Activated CD4-positive, alpha-beta T cell treated with anti-CD3 and anti-CD28 coated beads for 24 hours (primary cell): ENCODE measurements around the gene ATP11C.
"Not testable (repeated sequence)": the region's sequence is repeated elsewhere in the genome, so short reads cannot be mapped to it uniquely, and the experiment has no call there.

Experiments used
- DNase-seq, 2 donors: peaks; one replicate each; pipeline ENCODE4 v3.0.0-alpha.2; 2020; ENCODE audit warnings: low read depth in 2 of 2

The ATP11C gene

GRCh38 chrX:139924069-139924695 lies 8.7 kb downstream of the ATP11C start:
- DNase-seq, result no peak

- not testable (repeated sequence) for DNase-seq
Measured at GRCh38 chrX:139921142-139921541, 11.7 kb downstream of the ATP11C start.

GRCh38 chrX:139920316-139920715 lies 12.5 kb downstream of the ATP11C start:
- no peak for DNase-seq

GRCh38 chrX:139914421-139914820 lies 18.4 kb downstream of the ATP11C start:
- no peak for DNase-seq

GRCh38 chrX:139909712-139910111 lies 23.1 kb downstream of the ATP11C start:
- DNase-seq, result no peak

GRCh38 chrX:139907078-139907477 lies 25.8 kb downstream of the ATP11C start:
- no peak for DNase-seq

GRCh38 chrX:139905743-139906142 lies 27.1 kb downstream of the ATP11C start:
- DNase-seq, result no peak

- DNase-seq, result no peak
Measured at GRCh38 chrX:139905051-139905450, 27.8 kb downstream of the ATP11C start.

- DNase-seq, result no peak
Measured at GRCh38 chrX:139903210-139903609, 29.6 kb downstream of the ATP11C start.

- DNase-seq, result no peak
Measured at GRCh38 chrX:139902559-139902958, 30.3 kb downstream of the ATP11C start.

- DNase-seq, result no peak
Measured at GRCh38 chrX:139898334-139898733, 34.5 kb downstream of the ATP11C start.

GRCh38 chrX:139892512-139892911 lies 40.3 kb downstream of the ATP11C start:
- DNase-seq, result no peak

- DNase-seq, result no peak
Measured at GRCh38 chrX:139890991-139891700, 41.7 kb downstream of the ATP11C start.

GRCh38 chrX:139889760-139890159 lies 43.1 kb downstream of the ATP11C start:
- DNase-seq, result no peak

- no peak for DNase-seq
Measured at GRCh38 chrX:139883984-139884383, 48.9 kb downstream of the ATP11C start.

GRCh38 chrX:139882299-139882698 lies 50.6 kb downstream of the ATP11C start:
- DNase-seq, result no peak

GRCh38 chrX:139881572-139881971 lies 51.3 kb downstream of the ATP11C start:
- no peak for DNase-seq

- DNase-seq, result no peak
Measured at GRCh38 chrX:139881130-139881529, 51.7 kb downstream of the ATP11C start.

GRCh38 chrX:139877710-139878414 lies 55.0 kb downstream of the ATP11C start:
- no peak for DNase-seq

- no peak for DNase-seq
Measured at GRCh38 chrX:139875841-139876240, 57.0 kb downstream of the ATP11C start.

- DNase-seq, result no peak
Measured at GRCh38 chrX:139869796-139870195, 63.1 kb downstream of the ATP11C start.

GRCh38 chrX:139864640-139865039 lies 68.2 kb downstream of the ATP11C start:
- DNase-seq, result no peak

GRCh38 chrX:139862208-139862607 lies 70.6 kb downstream of the ATP11C start:
- no peak for DNase-seq
